Measurements from ENCODE around the gene JAG1. TPM values are rescaled to one million over a fixed set of nuclear protein-coding genes. Genes with fewer than 3 reads are reported as not detected.

JAG1 gene
- total and polyA plus RNA-seq, 4 donors: 11.9 to 70.3 (median 46.8) TPM

DNA sequence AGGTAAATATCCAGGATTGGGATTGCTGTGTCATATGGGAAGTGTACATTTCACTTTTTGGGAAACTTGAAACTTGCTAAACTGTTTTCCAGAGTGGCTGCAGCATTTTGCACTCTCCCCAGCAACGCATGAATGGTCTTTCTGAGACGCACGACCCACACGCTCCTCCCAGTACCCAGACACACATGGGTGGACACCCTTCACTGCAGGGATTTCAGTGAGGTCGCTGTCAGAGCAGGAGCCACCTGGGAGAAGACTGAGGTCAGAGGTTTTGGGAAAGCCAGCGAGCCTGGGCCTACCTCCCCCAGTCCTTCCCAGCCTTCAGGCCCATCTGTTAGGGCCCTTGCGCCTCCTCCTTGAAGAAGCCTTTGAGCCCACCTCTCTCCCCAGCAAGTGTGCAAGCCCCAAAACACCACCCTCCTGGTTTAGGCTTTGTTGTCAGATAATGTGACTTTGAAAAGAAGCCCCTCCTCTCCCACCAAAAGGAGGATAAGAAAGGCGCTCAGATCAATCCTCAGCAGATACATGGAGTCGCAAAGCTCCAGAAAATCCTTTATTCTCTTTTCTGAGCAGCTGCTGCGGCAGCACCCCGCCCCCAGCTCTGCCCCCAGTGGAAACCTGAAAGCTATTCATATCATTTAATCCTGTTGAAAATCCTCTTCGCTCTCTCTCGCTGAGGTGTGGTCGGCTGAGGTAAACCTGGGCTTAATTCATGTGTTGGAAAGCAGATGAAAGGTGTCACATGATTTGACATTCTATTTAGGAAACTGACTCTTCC is 12.7 kb upstream of the JAG1 start:
- Histone ChIP-seq H3K27me3 (ENCODE audit: control insufficient read depth in 3 of 3, insufficient read depth in 3 of 3, low read length in 2 of 3) (no peaks in the 10 kb centered on the region), H3K4me3 (no peak overlapping the region), H3K4me1 (ENCODE audit: control insufficient read depth in 5 of 5, insufficient read depth in 5 of 5, low read length in 5 of 5) (peaks cover 0 to 2% (median 0%) of the 10 kb centered on the region in 5 donors), H3K27ac (ENCODE audit: low read depth in 1 of 2, low read length in 1 of 2) (no peak overlapping the region), H3K9ac (ENCODE audit: insufficient read depth in 1 of 2, low read length in 2 of 2) (no peak overlapping the region), H3K9me3 (ENCODE audit: control insufficient read depth in 4 of 4, insufficient read depth in 3 of 4, low read length in 3 of 4) (no peaks in the 10 kb centered on the region), H3K36me3 (ENCODE audit: control insufficient read depth in 4 of 4, insufficient read depth in 4 of 4, low read length in 4 of 4) (no peaks in the 10 kb centered on the region)
- DNase-seq: no peak
- 96 to 99% methylated on average over 14 of the region's 14 CpGs for WGBS, 2 donors
- ATAC-seq (ENCODE audit: insufficient read depth, low FRiP score): no peak
- TF ChIP-seq CTCF (IDR thresholded peaks at IDR 0.05; ENCODE audit: control extremely low read depth, extremely low read depth): no peak

- WGBS, 2 donors: 91 to 93% methylated on average over 2 of the region's 2 CpGs
- H3K4me1 ChIP-seq (ENCODE audit: control insufficient read depth in 5 of 5, insufficient read depth in 5 of 5, low read length in 5 of 5): no peaks in the 10 kb centered on the region
- ATAC-seq (ENCODE audit: insufficient read depth, low FRiP score) (no peak), DNase-seq (no peak)
- TF ChIP-seq CTCF (IDR thresholded peaks at IDR 0.05; ENCODE audit: control extremely low read depth, extremely low read depth): no peak
- no peak overlapping the region for H3K4me3 ChIP-seq
- H3K27ac ChIP-seq (ENCODE audit: low read depth in 1 of 2, low read length in 1 of 2): no peak overlapping the region
- peaks cover 0 to 3% (median 0%) of the 10 kb centered on the region in 4 donors for H3K9me3 ChIP-seq (ENCODE audit: control insufficient read depth in 4 of 4, insufficient read depth in 3 of 4, low read length in 3 of 4)
- no peaks in the 10 kb centered on the region for H3K36me3 ChIP-seq (ENCODE audit: control insufficient read depth in 4 of 4, insufficient read depth in 4 of 4, low read length in 4 of 4)
- no peak overlapping the region for H3K9ac ChIP-seq (ENCODE audit: insufficient read depth in 1 of 2, low read length in 2 of 2)
- no peaks in the 10 kb centered on the region for H3K27me3 ChIP-seq (ENCODE audit: control insufficient read depth in 3 of 3, insufficient read depth in 3 of 3, low read length in 2 of 3)
Observed at GRCh38 chr20:10683537-10683936, 9.7 kb upstream of the JAG1 start.

DNA sequence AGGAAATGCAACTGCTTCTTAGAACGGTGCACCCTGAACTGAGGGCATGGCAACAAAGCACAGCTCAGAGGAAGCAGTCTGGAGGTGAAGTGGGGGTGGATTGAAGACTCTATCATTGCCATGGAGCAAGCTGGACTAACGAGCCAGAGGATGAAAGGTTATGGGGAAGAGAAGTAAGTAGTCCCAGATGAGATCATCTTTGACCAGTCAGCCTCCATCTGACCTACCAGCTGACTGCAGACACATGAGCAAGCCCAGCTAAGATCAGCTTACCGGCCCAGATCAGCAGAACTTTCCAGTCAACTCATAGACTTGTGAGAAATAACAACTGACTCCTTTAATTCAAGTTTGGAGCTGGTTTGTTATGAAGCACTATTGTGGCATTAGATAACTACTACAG is 9.1 kb upstream of the JAG1 start:
- Histone ChIP-seq H3K9ac (ENCODE audit: insufficient read depth in 1 of 2, low read length in 2 of 2) (no peak overlapping the region), H3K36me3 (ENCODE audit: control insufficient read depth in 4 of 4, insufficient read depth in 4 of 4, low read length in 4 of 4) (no peaks in the 10 kb centered on the region), H3K27ac (ENCODE audit: low read depth in 1 of 2, low read length in 1 of 2) (no peak overlapping the region), H3K9me3 (ENCODE audit: control insufficient read depth in 4 of 4, insufficient read depth in 3 of 4, low read length in 3 of 4) (peaks cover 0 to 3% (median 0%) of the 10 kb centered on the region in 4 donors), H3K4me1 (ENCODE audit: control insufficient read depth in 5 of 5, insufficient read depth in 5 of 5, low read length in 5 of 5) (no peaks in the 10 kb centered on the region), H3K4me3 (no peak overlapping the region), H3K27me3 (ENCODE audit: control insufficient read depth in 3 of 3, insufficient read depth in 3 of 3, low read length in 2 of 3) (no peaks in the 10 kb centered on the region)
- DNase-seq (no peak), ATAC-seq (ENCODE audit: insufficient read depth, low FRiP score) (no peak)
- WGBS, 2 donors: 74 to 85% methylated on average over 3 of the region's 3 CpGs
- TF ChIP-seq CTCF (IDR thresholded peaks at IDR 0.05; ENCODE audit: control extremely low read depth, extremely low read depth): no peak
